Transverse colon (tissue), 4 donors: ENCODE data around the gene ADAM23. TPM values are rescaled to one million over a fixed set of nuclear protein-coding genes. Genes with fewer than 3 reads are reported as not detected.

Experiments
- DNase-seq: peaks from one replicate; pipeline ENCODE4 v3.0.0-alpha.2; 2019
- H3K27ac ChIP-seq, 4 donors: fragments of 200-600 bp; sonication (generic); 2 replicates each; pipeline ENCODE4 v1.5.1; 2016 to 2018; ENCODE audit warnings: inconsistent platforms in 4 of 4
- H3K27me3 ChIP-seq: fragments of 200-600 bp; sonication (generic); 2 replicates; pipeline ENCODE4 v1.5.1; 2017; ENCODE audit warnings: inconsistent platforms
- H3K36me3 ChIP-seq, 4 donors: fragments of 200-600 bp; sonication (generic); 2 replicates each; pipeline ENCODE4 v1.5.1; 2017 to 2019; ENCODE audit warnings: inconsistent platforms in 4 of 4
- H3K4me1 ChIP-seq, 4 donors: fragments of 200-600 bp; sonication (generic); 2 replicates each; pipeline ENCODE4 v1.5.1; 2017 to 2020; ENCODE audit warnings: inconsistent platforms in 4 of 4
- H3K4me3 ChIP-seq, 4 donors: fragments of 200-600 bp; sonication (generic); 1 replicate in 1 of 4; 2 replicates in 3 of 4; pipeline versions ENCODE4 v1.5.1 to v1.6.1; 2017 to 2019; ENCODE audit warnings: inconsistent platforms in 4 of 4
- H3K9me3 ChIP-seq, 2 donors: fragments of 200-600 bp; sonication (generic); 2 replicates each; pipeline ENCODE4 v1.5.1; 2017 to 2019; ENCODE audit warnings: inconsistent platforms in 2 of 2
- CTCF ChIP-seq, 5 experiments: fragments of 200-600 bp in 3 of 5; fragments of 450-650 bp in 2 of 5; sonication (generic) in 3 of 5; IDR thresholded peaks; 1 replicate in 2 of 5; 2 replicates in 3 of 5; pipeline ENCODE4 v1.5.1; 2016 to 2017; ENCODE audit warnings: antibody characterized with exemption in 5 of 5, inconsistent platforms in 3 of 5, mild to moderate bottlenecking in 2 of 5, moderate library complexity in 1 of 5
- EP300 ChIP-seq: sonication (generic); formaldehyde crosslinking; IDR thresholded peaks from one replicate; pipeline ENCODE4 v1.6.1; 2017; ENCODE audit warnings: antibody characterized with exemption, low read depth
- POLR2A ChIP-seq: fragments of 450-650 bp; IDR thresholded peaks from one replicate; pipeline ENCODE4 v1.6.1; 2016; ENCODE audit warnings: antibody characterized with exemption, mild to moderate bottlenecking, moderate library complexity
- POLR2AphosphoS5 ChIP-seq, 3 donors: sonication (generic); formaldehyde crosslinking; IDR thresholded peaks; one replicate each; pipeline ENCODE4 v1.6.1; 2016; ENCODE audit warnings: antibody characterized with exemption in 3 of 3
- WGBS, 2 donors: methylation state at CpG; one replicate each; pipeline ENCODE4 v1.1.5; 2018; ENCODE audit warnings: low coverage in 1 of 2; 5-methylcytosine and 5-hydroxymethylcytosine counted together
- in situ Hi-C, 4 donors: fragments of 200-750 bp; cut with MboI; loops; one replicate each; pipeline versions ENCODE4 v1.15.0 to v1.15.1; 2017; ENCODE audit warnings: low sequenced_read_pairs in 3 of 4, low pct_ligation_motif_present in 1 of 4, low pct_unique_long_range_greater_than_20kb in 1 of 4
- intact Hi-C: fragments of 100-400 bp; cut with DNase I; formaldehyde crosslinking; loops from one replicate; pipeline ENCODE4 v1.15.1; 2023; ENCODE audit warnings: low total_unique reads
- total RNA-seq, 4 donors: library from RNA; depleted of rRNA; stranded (reverse); fragments of >200 nt; gene quantifications; one replicate each; pipeline ENCODE4 v1.1.0, GENCODE V29; 2016

Gene ADAM23
- total RNA-seq, 4 donors from 2014 or later = 1.2 to 4.5 (median 2.2) TPM; not detected in 1

GRCh38 chr2:206520450-206520849 is 77.1 kb downstream of the ADAM23 start:
- in situ Hi-C loops (no loop called here), intact Hi-C loops (no loop called here)
- Histone ChIP-seq H3K4me3 (no peak overlapping the region), H3K27ac (no peak overlapping the region), H3K36me3 (no peaks in the 10 kb centered on the region), H3K4me1 (no peaks in the 10 kb centered on the region), H3K27me3 (no peaks in the 10 kb centered on the region), H3K9me3 (no peaks in the 10 kb centered on the region)
- DNase-seq = no peak
- WGBS, 2 donors = 77 to 90% methylated on average over 2 to 3 of the region's 3 CpGs
- TF ChIP-seq POLR2A = no peak
- TF ChIP-seq CTCF (IDR thresholded peaks at IDR 0.05) = no peak
- no peak for TF ChIP-seq EP300
- no peak for TF ChIP-seq POLR2AphosphoS5 (IDR thresholded peaks at IDR 0.05)

DNA sequence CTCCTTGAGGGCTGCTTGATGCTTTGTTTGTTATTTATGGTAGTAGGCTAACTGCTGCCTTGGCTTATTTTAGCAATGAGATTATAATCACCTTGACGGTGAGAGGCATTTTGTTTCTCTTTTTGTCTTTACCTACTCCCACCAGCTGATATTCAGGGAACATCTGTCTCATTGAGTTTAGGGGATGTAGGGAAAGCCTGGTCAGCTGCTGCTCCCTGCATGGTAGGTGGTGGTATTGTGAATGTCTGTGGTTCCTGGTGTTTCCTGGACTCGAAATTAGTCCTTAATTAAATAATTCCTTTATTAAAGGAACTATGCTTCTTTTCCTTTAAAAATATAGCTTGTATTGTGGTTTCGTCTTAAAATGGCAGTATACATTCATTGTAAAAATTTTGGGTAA is 77.8 kb downstream of the ADAM23 start:
- DNase-seq = no peak
- Histone ChIP-seq H3K27ac (no peak overlapping the region), H3K9me3 (no peaks in the 10 kb centered on the region), H3K27me3 (no peaks in the 10 kb centered on the region), H3K4me1 (no peaks in the 10 kb centered on the region), H3K36me3 (no peaks in the 10 kb centered on the region), H3K4me3 (no peak overlapping the region)
- in situ Hi-C loops = no loop called here
- intact Hi-C loops = no loop called here
- TF ChIP-seq POLR2AphosphoS5 (IDR thresholded peaks at IDR 0.05) (no peak), EP300 (no peak), CTCF (IDR thresholded peaks at IDR 0.05) (no peak), POLR2A (no peak)
- 62 to 63% methylated on average over 3 of the region's 3 CpGs for WGBS, 2 donors

GRCh38 chr2:206521612-206522011 is 78.3 kb downstream of the ADAM23 start:
- intact Hi-C loops = no loop called here
- no peak for TF ChIP-seq POLR2A
- TF ChIP-seq CTCF (IDR thresholded peaks at IDR 0.05) = no peak
- no peak for TF ChIP-seq POLR2AphosphoS5 (IDR thresholded peaks at IDR 0.05)
- no peak for TF ChIP-seq EP300

DNA sequence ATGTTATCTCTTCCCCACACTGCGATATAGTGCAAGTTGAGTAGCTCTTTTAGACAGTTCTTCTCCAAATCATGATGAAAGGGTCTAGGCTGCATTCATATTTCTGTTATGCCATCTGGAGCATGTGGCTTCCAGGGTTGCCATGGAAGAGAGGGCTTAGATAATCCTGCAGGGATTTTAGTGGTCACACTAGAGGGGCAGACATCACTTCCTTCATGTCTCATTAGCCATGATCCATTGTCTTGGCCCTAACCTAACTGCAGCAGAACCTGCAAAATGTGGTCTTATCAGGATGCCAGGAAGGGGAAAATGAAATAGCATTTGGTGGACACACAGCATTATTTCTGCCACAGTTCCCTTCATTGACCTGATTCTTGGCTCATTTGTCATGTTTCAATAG is 83.1 kb downstream of the ADAM23 start:
- no peak for TF ChIP-seq POLR2AphosphoS5 (IDR thresholded peaks at IDR 0.05)
- no peaks in the 10 kb centered on the region for H3K36me3 ChIP-seq
- no peak for DNase-seq
- H3K4me3 ChIP-seq = no peak overlapping the region
- no peaks in the 10 kb centered on the region for H3K4me1 ChIP-seq
- no peaks in the 10 kb centered on the region for H3K9me3 ChIP-seq
- H3K27ac ChIP-seq = no peak overlapping the region
- intact Hi-C loops = no loop called here
- 88 to 100% methylated on average over 1 of the region's 1 CpG for WGBS, 2 donors
- H3K27me3 ChIP-seq = no peaks in the 10 kb centered on the region
- in situ Hi-C loops = no loop called here

More at GRCh38 chr2:206521612-206522011, 78.3 kb downstream of the ADAM23 start:
- Histone ChIP-seq H3K27ac (no peak overlapping the region), H3K4me3 (no peak overlapping the region), H3K36me3 (no peaks in the 10 kb centered on the region), H3K4me1 (no peaks in the 10 kb centered on the region), H3K27me3 (no peaks in the 10 kb centered on the region), H3K9me3 (no peaks in the 10 kb centered on the region)
- DNase-seq = no peak
- in situ Hi-C loops = no loop called here
- WGBS, 2 donors = 45 to 83% methylated on average over 1 of the region's 1 CpG

- DNase-seq = no peak
- Histone ChIP-seq H3K36me3 (no peaks in the 10 kb centered on the region), H3K9me3 (no peaks in the 10 kb centered on the region), H3K27me3 (no peaks in the 10 kb centered on the region), H3K27ac (no peak overlapping the region), H3K4me3 (no peak overlapping the region), H3K4me1 (no peaks in the 10 kb centered on the region)
- no peak for TF ChIP-seq POLR2A
- TF ChIP-seq EP300 = no peak
- no peak for TF ChIP-seq POLR2AphosphoS5 (IDR thresholded peaks at IDR 0.05)
- TF ChIP-seq CTCF (IDR thresholded peaks at IDR 0.05) = no peak
- intact Hi-C loops (no loop called here), in situ Hi-C loops (no loop called here)
- 82 to 88% methylated on average over 2 of the region's 2 CpGs for WGBS, 2 donors
Measured at GRCh38 chr2:206527153-206527552, 83.8 kb downstream of the ADAM23 start.
